Lower leg skin (tissue), 4 donors: Measurements from ENCODE around the gene LGR6. TPM values are rescaled to one million over a fixed set of nuclear protein-coding genes. Genes with fewer than 3 reads are reported as not detected.

Experiments
- DNase-seq, 2 donors: peaks; one replicate each; pipeline ENCODE4 v3.0.0-alpha.2; 2019; ENCODE audit warnings: low spot score in 2 of 2
- H3K4me3 ChIP-seq: fragments of 200-600 bp; sonication (generic); 2 replicates; pipeline ENCODE4 v1.5.1; 2017; ENCODE audit warnings: mild to moderate bottlenecking, low read depth; ENCODE audit not compliant: poor library complexity, severe bottlenecking
- POLR2A ChIP-seq, 2 donors: fragments of 450-650 bp; IDR thresholded peaks; one replicate each; pipeline ENCODE4 v1.6.1; 2016 to 2017; ENCODE audit warnings: antibody characterized with exemption in 2 of 2, mild to moderate bottlenecking in 1 of 2, moderate library complexity in 1 of 2
- WGBS, 2 donors: methylation state at CpG; one replicate each; pipeline ENCODE4 v1.1.5; 2018; 5-methylcytosine and 5-hydroxymethylcytosine counted together
- intact Hi-C: fragments of 100-400 bp; cut with DNase I; formaldehyde crosslinking; loops from one replicate; pipeline ENCODE4 v1.15.0; 2023; ENCODE audit warnings: low total_unique reads
- total RNA-seq, 4 donors: library from RNA; depleted of rRNA; stranded (reverse); fragments of >200 nt; gene quantifications; one replicate each; pipeline ENCODE4 v1.1.0, GENCODE V29; 2016
- TF ChIP-seq, protein P1 (sequence below), 3 donors: fragments of 450-650 bp; IDR thresholded peaks; one replicate each; pipeline ENCODE4 v1.5.1; 2016; ENCODE audit warnings: antibody characterized with exemption in 3 of 3, mild to moderate bottlenecking in 3 of 3, moderate library complexity in 2 of 3

The LGR6 gene
- total RNA-seq, 4 donors from 2014 or later: 0.39 to 4.4 (median 1.8) TPM

DNA sequence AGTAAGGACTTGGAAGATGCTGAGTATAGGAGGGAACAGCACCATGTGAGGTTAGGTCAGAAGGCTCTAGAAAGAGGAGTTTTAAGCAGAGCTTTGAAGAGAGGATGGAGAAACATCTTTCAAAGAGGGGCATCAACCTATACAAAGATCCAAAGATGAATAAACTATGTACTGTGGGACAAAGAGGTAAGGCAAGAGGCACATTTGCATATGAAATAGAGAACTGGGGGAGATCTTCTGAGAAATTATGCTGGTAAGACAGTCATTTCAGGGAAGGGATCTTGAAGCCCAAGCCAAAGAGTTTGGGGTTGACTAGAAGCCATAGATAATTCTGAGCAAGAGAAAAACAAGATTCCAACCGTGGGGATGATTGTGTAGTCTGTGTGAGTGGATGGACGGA lies 70.0 kb downstream of the LGR6 start:
- 62 to 73% methylated on average over 2 of the region's 2 CpGs for WGBS, 2 donors
- intact Hi-C loops: no loop called here
- no peak for DNase-seq
- TF ChIP-seq POLR2A (IDR thresholded peaks at IDR 0.05): no peak
- TF ChIP-seq, protein P1, sequence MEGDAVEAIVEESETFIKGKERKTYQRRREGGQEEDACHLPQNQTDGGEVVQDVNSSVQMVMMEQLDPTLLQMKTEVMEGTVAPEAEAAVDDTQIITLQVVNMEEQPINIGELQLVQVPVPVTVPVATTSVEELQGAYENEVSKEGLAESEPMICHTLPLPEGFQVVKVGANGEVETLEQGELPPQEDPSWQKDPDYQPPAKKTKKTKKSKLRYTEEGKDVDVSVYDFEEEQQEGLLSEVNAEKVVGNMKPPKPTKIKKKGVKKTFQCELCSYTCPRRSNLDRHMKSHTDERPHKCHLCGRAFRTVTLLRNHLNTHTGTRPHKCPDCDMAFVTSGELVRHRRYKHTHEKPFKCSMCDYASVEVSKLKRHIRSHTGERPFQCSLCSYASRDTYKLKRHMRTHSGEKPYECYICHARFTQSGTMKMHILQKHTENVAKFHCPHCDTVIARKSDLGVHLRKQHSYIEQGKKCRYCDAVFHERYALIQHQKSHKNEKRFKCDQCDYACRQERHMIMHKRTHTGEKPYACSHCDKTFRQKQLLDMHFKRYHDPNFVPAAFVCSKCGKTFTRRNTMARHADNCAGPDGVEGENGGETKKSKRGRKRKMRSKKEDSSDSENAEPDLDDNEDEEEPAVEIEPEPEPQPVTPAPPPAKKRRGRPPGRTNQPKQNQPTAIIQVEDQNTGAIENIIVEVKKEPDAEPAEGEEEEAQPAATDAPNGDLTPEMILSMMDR (IDR thresholded peaks at IDR 0.05): no peak
- H3K4me3 ChIP-seq: no peak overlapping the region

DNA sequence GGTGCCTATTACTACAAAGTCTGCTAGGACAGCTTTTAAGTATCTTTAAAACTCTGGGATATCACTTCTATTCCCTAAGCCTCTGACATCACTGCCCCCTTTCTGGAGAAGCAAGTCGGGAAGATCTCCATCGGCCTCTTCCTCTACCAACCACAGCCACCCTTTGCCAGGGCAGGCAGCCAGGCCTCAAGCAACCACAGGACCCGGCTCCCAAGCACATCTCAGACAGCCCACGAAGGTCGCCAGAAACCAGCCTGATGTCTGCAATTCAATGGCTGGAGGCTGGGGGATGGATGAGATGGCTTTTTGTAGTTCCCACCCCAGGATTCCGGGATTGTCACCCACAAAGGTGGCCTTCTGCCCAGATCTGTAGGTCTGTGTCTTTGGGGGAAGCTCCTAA lies 70.7 kb downstream of the LGR6 start:
- peak in 1 of 2 donors; percentile 37 for DNase-seq
- WGBS, 2 donors: 53 to 54% methylated on average over 6 of the region's 6 CpGs
- no peak overlapping the region for H3K4me3 ChIP-seq
- intact Hi-C loops: no loop called here
- TF ChIP-seq, protein P1 (IDR thresholded peaks at IDR 0.05): no peak
- no peak for TF ChIP-seq POLR2A (IDR thresholded peaks at IDR 0.05)

DNA sequence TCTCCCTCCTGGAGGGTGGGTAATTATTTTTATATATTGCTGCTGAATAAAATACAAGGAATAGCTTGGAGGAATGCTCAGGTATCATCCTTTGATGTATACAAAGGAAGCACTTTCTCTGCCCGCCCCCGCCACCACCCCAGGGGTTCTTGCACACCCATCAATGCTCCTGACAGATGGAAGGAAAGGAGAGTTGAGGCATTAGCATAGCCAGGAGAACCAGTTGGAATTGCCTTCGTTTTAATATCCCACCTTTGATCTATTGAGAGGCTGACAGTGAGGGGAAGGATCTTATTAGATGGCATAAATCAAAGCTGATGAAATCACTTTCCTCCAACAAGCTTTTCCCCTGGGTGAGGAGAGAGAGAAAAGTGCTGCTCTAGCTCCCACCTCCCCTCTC lies 71.1 kb downstream of the LGR6 start:
- intact Hi-C loops: no loop called here
- WGBS, 2 donors: 57 to 69% methylated on average over 3 of the region's 3 CpGs
- no peak overlapping the region for H3K4me3 ChIP-seq
- TF ChIP-seq, protein P1 (IDR thresholded peaks at IDR 0.05): no peak
- TF ChIP-seq POLR2A (IDR thresholded peaks at IDR 0.05): no peak
- DNase-seq: peak in 1 of 2 donors; percentile 71

DNA sequence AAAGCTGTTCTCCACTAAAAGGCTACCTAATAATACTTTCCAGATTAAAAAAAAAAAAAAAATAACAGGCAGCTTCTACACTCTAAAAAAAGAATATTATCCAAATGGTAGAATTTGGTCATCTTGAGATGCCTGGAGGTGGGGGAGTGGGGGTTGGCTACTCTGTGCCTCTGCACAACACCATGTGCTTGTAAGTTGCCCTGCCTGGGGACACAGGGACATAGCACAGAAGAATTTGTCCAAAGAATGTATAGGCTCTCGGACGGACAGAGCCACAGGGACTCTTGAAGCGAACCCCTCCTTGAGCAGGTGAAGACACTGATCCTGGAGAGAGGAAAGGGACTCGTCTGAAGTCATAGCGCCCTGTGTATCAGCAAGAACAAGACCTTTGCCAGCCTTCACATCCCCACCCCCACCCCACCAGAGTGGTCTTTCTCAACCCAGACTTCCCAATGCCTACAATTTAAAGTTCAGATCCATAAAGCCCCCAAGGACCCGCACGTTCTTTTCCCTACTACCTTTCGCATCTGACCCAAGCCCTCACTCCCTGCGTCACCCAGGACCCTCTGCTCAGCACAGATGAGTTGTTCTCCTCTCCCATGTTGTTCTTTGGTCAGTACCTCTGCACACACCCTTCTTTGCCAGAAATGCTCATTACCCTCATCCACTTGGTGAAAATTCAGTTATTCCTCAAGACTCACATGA lies 72.6 kb downstream of the LGR6 start:
- no peak overlapping the region for H3K4me3 ChIP-seq
- WGBS, 2 donors: 94 to 96% methylated on average over 9 of the region's 9 CpGs
- TF ChIP-seq POLR2A (IDR thresholded peaks at IDR 0.05): no peak
- TF ChIP-seq, protein P1 (IDR thresholded peaks at IDR 0.05): no peak
- peak in 1 of 2 donors; percentile 70 for DNase-seq
- intact Hi-C loops: no loop called here

DNA sequence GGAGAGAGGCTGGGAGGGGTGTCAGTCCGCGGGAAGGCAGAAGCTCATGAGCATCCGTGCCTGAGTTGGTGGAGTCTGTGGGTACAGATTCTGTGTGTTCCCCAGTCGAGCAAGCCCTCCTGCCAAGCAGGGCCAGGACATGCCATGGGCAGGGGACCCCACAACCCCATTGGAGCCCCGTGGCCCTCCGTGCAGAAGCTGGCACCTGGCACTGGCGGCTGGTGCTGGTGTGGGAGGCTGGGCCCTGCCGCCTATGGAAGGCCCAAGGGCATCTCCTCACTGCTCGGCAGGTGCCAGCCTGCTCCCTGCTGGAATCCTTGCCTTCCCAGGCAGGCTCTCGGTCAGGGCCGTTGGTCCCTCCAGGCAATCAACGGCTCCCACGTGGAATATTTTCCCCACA lies 74.4 kb downstream of the LGR6 start:
- no peak for TF ChIP-seq POLR2A (IDR thresholded peaks at IDR 0.05)
- TF ChIP-seq, protein P1 (IDR thresholded peaks at IDR 0.05): no peak
- DNase-seq: peak in 1 of 2 donors; percentile 46
- WGBS, 2 donors: 51 to 60% methylated on average over 8 to 13 of the region's 13 CpGs
- H3K4me3 ChIP-seq: no peak overlapping the region
- intact Hi-C loops: no loop called here

DNA sequence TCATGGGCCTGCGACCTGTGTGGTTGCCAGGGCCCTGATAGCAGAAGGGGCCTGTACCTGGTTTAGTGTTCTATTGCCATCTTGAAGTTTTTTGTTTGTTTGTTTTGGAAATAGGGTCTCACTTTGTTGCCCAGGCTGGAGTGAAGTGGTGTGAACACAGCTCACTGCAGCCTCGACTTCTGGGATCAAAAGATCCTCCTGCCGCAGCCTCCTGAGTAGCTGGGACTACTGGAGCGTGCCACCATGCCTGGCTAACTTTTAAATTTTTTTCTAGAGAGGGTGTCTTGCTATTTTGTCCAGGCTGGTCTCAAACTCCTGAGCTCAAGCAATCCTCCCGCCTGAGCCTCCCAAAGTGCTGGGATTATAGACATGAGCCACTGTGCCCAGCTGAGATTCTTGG lies 75.2 kb downstream of the LGR6 start:
- intact Hi-C loops: no loop called here
- TF ChIP-seq, protein P1 (IDR thresholded peaks at IDR 0.05): no peak
- TF ChIP-seq POLR2A (IDR thresholded peaks at IDR 0.05): no peak
- no peak overlapping the region for H3K4me3 ChIP-seq
- peak in 1 of 2 donors; percentile 68 for DNase-seq
- 94% methylated on average over 5 of the region's 5 CpGs for WGBS, 2 donors
